Nephron progenitor cell (in vitro differentiated cells): ENCODE results near the gene FANK1.
"Not testable (repeated sequence)": the region's sequence is repeated elsewhere in the genome, so short reads cannot be mapped to it uniquely, and the experiment has no call there.

Experiments used
- DNase-seq: peaks from one replicate; pipeline ENCODE4 v3.0.0; 2021
- H3K27ac Mint-ChIP-seq: 2 replicates; pipeline ENCODE4 v1.8.0; 2021; ENCODE audit warnings: mild to moderate bottlenecking, moderate library complexity, mixed read lengths
- H3K27me3 Mint-ChIP-seq: 2 replicates; pipeline ENCODE4 v1.8.0; 2021; ENCODE audit warnings: mild to moderate bottlenecking, low read depth, mixed read lengths; ENCODE audit not compliant: poor library complexity
- H3K36me3 Mint-ChIP-seq: 2 replicates; pipeline ENCODE4 v1.8.0; 2021; ENCODE audit warnings: low read depth, mixed read lengths
- H3K4me1 Mint-ChIP-seq: 2 replicates; pipeline ENCODE4 v1.8.0; 2021; ENCODE audit warnings: mixed read lengths
- H3K4me3 Mint-ChIP-seq: 2 replicates; pipeline ENCODE4 v1.8.0; 2021; ENCODE audit warnings: mild to moderate bottlenecking, moderate library complexity, mixed read lengths
- H3K9me3 Mint-ChIP-seq: 2 replicates; pipeline ENCODE4 v1.8.0; 2021; ENCODE audit warnings: mild to moderate bottlenecking, moderate library complexity, mixed read lengths
- TF ChIP-seq, protein P1 (sequence below): fragments of 200-600 bp; sonication (generic); IDR thresholded peaks from 2 replicates; pipeline ENCODE4 v1.5.0; 2021; ENCODE audit warnings: antibody characterized with exemption

Gene FANK1

DNA sequence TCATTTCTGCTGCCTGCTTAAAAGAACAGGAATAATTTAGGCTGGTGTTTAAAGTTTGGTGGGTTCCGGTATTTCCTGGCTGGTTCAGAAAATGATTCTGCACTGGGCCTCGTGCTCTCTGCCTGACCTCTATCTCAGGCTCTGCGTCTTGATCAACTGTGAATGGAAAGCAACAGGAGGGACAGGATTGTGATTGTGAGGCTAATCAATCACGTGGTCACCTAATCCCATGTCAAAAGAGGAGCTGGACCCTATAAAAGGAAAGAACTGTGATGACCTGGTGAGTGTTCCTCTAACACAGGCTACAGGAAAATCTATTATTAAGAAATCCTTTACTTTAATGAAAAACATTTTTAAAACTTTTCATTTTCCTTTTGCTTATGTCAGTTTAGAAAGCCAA lies 15.2 kb upstream of the FANK1 start, which contains the start of gene DHX32:
Gene DHX32, minus strand, starts transcription at position 101 of the 400 bp plus-strand sequence. CDS start 468 bp downstream, outside the sequence.
- Mint-ChIP-seq H3K27me3 (no peaks in the 10 kb centered on the region), H3K4me1 (peaks cover 19% of the 10 kb centered on the region)

DNA sequence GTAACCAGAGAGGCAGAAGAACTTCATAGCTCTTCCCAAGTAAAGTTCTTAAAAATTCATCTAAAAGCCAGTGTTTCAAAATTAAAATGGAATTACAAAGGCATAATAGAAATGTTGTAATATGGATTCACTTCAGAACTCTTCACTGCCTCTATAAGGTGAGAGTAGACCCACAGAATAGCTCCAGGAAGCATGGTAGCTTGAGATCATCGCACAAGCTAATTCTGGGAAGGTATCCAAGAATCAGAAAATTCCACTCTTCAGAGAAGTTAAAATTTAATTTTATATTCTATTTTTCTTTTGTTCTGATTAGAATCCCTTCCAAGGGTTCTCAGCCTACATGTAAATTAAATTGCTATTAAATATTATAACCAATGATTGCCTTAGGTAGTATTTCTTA lies 13.8 kb upstream of the FANK1 start:
- H3K27ac Mint-ChIP-seq, result no peak overlapping the region
- peaks cover 19% of the 10 kb centered on the region for H3K4me1 Mint-ChIP-seq
- no peak for DNase-seq
- TF ChIP-seq, protein P1, sequence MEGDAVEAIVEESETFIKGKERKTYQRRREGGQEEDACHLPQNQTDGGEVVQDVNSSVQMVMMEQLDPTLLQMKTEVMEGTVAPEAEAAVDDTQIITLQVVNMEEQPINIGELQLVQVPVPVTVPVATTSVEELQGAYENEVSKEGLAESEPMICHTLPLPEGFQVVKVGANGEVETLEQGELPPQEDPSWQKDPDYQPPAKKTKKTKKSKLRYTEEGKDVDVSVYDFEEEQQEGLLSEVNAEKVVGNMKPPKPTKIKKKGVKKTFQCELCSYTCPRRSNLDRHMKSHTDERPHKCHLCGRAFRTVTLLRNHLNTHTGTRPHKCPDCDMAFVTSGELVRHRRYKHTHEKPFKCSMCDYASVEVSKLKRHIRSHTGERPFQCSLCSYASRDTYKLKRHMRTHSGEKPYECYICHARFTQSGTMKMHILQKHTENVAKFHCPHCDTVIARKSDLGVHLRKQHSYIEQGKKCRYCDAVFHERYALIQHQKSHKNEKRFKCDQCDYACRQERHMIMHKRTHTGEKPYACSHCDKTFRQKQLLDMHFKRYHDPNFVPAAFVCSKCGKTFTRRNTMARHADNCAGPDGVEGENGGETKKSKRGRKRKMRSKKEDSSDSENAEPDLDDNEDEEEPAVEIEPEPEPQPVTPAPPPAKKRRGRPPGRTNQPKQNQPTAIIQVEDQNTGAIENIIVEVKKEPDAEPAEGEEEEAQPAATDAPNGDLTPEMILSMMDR, result no peak
- no peak overlapping the region for H3K4me3 Mint-ChIP-seq
- no peaks in the 10 kb centered on the region for H3K27me3 Mint-ChIP-seq
- H3K36me3 Mint-ChIP-seq, result peaks cover 31% of the 10 kb centered on the region
- H3K9me3 Mint-ChIP-seq, result peaks cover 15% of the 10 kb centered on the region

More for the DNA sequence above, 15.2 kb upstream of the FANK1 start, which contains the start of gene DHX32:
- peaks cover 27% of the 10 kb centered on the region for H3K9me3 Mint-ChIP-seq
- no peak within 1 kb of the TSS for H3K4me3 Mint-ChIP-seq
- no peak for DNase-seq
- H3K36me3 Mint-ChIP-seq, result peaks cover 45% of the 10 kb centered on the region
- TF ChIP-seq, protein P1, result no peak
- H3K27ac Mint-ChIP-seq, result peak within 1 kb of the TSS; percentile 17

DNA sequence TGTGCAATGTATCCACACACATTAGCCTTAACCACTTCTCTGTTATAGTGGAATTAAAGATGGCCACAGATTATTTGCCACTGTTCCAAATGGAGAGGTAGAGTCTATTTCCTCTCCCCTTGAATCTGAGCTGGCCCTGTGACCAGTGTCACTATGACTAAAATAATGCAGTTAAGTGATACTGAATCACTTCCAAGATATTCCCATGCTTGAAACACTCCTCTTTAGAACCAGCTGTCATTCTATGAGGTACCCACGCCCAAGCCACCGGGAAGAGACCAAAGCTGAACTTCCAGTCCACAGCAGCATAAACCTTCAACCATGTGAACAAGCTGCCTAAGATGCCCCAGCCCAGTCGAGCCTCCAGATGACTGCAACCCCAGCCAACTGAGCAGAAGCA lies 13.2 kb upstream of the FANK1 start:
- Mint-ChIP-seq H3K36me3 (peaks cover 25% of the 10 kb centered on the region), H3K27ac (no peak overlapping the region), H3K27me3 (no peaks in the 10 kb centered on the region), H3K9me3 (peaks cover 9% of the 10 kb centered on the region), H3K4me1 (peaks cover 19% of the 10 kb centered on the region), H3K4me3 (no peak overlapping the region)
- DNase-seq, result no peak
- TF ChIP-seq, protein P1, result no peak

DNA sequence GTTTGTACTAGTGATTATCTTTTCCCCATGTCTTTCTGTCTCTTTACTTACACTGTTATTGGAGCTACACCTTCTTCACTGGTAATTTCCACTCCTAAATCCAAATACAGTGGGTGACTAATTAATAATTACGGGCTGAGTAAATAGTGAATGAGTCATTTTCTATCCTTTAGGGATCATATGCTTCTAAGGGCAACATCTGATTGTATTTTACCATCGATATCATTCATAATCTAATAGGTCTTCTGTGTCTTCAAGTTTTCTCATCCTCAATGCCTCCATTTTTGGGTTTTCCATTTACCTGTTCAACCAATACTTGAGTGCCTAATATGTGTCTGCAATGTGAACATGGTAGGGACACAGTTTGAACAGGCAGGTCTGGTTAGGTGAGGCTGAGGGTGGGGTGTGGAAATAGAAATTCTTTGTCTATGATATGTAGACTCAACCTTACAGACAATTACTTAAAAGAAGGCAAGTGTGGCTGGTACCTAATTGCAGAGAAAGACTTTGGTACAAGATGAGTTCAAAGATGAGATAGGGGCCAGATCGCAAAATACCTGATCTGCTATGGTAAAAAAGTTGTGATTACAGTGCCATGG lies 9.4 kb upstream of the FANK1 start:
- Mint-ChIP-seq H3K4me3 (no peak overlapping the region), H3K27me3 (no peaks in the 10 kb centered on the region), H3K4me1 (no peaks in the 10 kb centered on the region), H3K36me3 (no peaks in the 10 kb centered on the region), H3K27ac (no peak overlapping the region), H3K9me3 (peaks cover 4% of the 10 kb centered on the region)
- TF ChIP-seq, protein P1, result no peak
- DNase-seq, result no peak

DNA sequence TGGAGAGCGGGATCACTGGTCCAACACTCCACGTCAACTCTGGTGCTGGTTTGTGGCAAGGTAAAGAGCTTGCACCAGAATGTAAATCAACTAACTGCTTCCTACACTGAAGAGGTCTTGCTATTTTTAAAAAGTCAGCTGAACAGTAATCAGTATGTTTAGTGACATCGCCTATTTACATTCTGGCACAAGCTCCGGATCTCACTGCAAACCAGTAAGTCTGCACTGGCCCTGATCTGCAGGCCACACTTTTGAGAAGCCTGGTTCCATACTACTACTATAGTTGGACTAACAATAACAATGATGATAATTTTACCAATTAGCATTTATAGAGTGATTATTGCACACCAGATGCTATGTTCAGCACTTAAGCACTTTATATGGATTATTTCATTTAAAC lies 6.9 kb upstream of the FANK1 start:
- H3K9me3 Mint-ChIP-seq, H3K4me1 Mint-ChIP-seq, H3K27me3 Mint-ChIP-seq, H3K27ac Mint-ChIP-seq, H3K36me3 Mint-ChIP-seq, DNase-seq, H3K4me3 Mint-ChIP-seq: not testable (repeated sequence)

DNA sequence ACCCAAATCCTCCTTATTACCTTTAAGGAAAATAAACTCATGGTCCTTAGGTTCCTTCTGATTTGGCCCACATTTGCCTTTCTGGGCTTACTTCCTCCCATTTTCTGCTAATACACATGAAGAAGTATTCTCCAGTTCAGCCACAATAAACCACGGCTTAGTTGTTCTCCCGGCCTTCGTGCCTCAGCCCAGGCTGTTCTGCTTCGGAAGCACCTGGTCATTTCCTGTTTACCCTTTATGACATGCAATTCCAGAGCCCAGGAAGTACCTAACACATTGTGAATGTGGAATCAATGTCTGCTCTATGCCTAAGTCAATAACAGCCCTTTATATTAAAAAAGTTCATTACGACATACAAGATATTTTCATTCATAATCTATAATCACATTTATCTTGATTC lies 4.0 kb upstream of the FANK1 start:
- H3K27me3 Mint-ChIP-seq, H3K27ac Mint-ChIP-seq, H3K36me3 Mint-ChIP-seq, DNase-seq, H3K4me3 Mint-ChIP-seq: not testable (repeated sequence)
- Mint-ChIP-seq H3K9me3 (peaks cover 11% of the 10 kb centered on the region), H3K4me1 (peaks cover 25% of the 10 kb centered on the region)

DNA sequence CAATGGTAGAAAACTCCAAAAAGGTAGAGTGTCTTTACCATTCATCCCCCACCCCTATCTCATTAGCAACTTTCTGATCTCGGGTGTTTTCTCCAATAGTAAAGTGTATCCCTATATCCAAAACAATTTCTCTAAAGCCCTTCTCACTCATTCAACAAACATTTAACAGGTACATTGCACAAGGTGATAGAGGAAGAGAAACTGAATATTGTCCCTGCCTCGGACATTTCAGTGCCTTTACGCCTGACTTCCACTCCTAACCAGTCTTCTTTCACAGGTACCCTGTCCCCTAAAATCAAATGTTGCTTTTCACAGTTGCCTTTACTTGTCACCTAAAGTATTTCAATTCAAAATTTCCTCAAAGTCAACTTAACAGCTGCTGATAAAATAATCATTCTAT lies 2.2 kb upstream of the FANK1 start:
- Mint-ChIP-seq H3K4me1 (peaks cover 26% of the 10 kb centered on the region), H3K27me3 (peaks cover 17% of the 10 kb centered on the region), H3K9me3 (peaks cover 11% of the 10 kb centered on the region), H3K27ac (peak overlapping the region; percentile 52), H3K4me3 (peak overlapping the region; percentile 90)
- not testable (repeated sequence) for DNase-seq, H3K36me3 Mint-ChIP-seq

DNA sequence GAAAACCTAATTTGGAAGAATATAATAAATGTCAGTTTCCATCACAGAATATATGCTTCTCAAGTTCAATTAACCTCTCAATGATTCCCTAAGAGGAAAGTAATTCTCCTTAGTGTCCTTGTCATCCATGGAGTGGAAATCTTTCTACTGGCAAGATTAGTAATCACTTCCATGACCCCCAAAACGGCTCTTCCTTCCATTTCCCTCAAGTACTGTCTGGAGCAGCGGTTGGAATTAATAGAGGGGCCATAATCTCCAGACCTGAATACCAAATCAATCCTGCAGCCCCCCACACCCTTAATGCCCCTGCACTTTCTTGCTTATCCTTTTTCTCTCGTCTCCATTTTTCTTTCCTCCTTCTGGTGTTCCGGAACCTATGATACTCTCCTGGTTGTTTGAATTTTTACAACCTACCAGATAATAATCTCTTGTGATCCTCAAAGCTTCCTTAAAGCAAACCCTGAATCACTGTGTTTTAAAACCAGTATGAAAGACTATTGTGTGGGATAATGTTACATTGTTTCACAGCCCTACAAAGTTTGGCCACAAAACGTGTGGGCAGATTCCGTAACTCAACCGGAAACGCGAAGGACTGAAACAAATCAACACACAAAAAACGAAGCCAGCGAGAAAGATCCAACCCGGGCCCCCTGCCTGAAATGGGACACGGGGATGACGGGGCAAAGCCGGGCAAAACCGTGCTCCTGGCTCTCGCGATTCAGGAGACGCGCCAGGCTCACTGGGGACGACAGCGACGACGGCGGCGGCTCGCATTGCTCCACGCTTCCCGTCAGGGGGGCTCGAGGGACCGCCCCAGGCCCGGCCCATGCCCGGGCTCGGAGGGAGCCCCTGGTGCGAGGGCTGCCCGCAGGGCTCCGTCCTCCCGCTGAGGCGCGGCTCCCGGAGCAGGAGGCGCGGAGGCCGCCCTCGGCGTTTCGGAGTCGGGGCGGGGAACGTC lies 955 bp upstream of the FANK1 start:
- peak; percentile 75 for DNase-seq
- peaks cover 26% of the 10 kb centered on the region for H3K4me1 Mint-ChIP-seq
- not testable (repeated sequence) for H3K9me3 Mint-ChIP-seq, H3K36me3 Mint-ChIP-seq
- H3K27me3 Mint-ChIP-seq, result peaks cover 22% of the 10 kb centered on the region
- peak overlapping the region; percentile 74 for H3K27ac Mint-ChIP-seq
- H3K4me3 Mint-ChIP-seq, result peak overlapping the region; percentile 90

DNA sequence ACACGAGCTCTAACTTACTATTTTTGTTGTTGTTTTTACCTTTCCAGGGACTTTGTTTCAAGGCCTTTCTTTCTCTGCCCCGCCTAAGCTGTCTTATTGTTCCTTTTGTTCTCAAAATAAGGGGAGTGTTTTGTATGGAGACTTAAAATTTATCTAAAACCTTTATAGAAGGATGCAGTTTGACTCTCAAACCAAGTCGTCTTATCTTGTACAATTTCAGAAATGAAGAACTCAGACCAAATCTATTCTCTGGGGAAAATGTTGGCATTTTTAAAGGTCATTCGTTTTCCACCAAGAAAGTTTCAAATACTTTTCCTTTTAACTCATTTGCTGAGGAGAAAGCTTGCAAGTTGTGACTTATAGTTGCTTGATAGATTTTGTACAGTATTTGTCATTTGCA lies 953 bp downstream of the FANK1 start:
- H3K27ac Mint-ChIP-seq, DNase-seq, H3K36me3 Mint-ChIP-seq, H3K9me3 Mint-ChIP-seq: not testable (repeated sequence)
- peaks cover 26% of the 10 kb centered on the region for H3K27me3 Mint-ChIP-seq
- peaks cover 26% of the 10 kb centered on the region for H3K4me1 Mint-ChIP-seq
- peak overlapping the region; percentile 90 for H3K4me3 Mint-ChIP-seq

DNA sequence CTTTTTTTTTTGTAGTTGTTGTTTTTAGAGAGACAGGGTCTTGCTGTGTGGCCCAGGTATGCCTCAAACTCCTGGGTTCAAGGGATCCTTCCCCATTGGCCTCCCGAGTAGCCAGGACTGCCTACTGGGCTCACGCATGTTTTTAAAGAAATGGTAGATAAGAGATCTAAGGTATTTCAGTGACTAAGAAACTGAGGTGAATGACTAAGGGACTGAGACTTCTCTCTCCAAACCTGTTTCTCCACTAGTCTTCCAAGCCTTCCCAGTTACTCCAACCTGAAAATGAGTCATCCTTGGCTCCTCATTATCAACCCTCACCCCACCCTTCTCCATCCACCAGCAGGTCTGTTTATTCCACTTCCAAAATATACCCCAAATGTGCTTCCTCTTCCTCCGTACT lies 4.6 kb downstream of the FANK1 start:
- not testable (repeated sequence) for H3K36me3 Mint-ChIP-seq, H3K4me1 Mint-ChIP-seq, H3K27ac Mint-ChIP-seq, H3K4me3 Mint-ChIP-seq, DNase-seq
- peaks cover 26% of the 10 kb centered on the region for H3K27me3 Mint-ChIP-seq
- H3K9me3 Mint-ChIP-seq, result peaks cover 17% of the 10 kb centered on the region
